NCI-H2171 (cell line): Measurements from ENCODE around the gene CREG1.

Experiments used
- DNase-seq: peaks from one replicate; lab custom pipeline; 2025; lab: John Stamatoyannopoulos, UW

The CREG1 gene

DNA sequence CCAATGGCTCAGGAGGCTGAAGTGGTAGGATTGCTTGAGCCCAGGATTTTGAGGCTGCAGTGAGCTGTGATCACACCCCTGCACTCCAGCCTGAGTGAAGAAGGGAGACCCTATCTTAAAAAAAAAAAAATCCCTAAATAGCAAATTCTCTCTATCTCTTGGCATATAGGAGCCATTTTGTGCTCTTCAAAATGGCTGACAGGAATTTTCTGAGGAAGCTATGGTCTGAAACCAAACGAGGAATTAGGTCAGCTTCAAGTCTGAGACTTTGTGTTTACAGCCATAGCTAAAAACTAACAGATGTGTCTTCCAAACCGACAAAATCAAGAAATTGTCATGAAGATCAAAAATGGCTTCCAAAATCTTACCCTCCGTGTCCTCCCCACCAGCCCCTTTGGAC lies 45.8 kb downstream of the CREG1 start:
- no peak for DNase-seq

DNA sequence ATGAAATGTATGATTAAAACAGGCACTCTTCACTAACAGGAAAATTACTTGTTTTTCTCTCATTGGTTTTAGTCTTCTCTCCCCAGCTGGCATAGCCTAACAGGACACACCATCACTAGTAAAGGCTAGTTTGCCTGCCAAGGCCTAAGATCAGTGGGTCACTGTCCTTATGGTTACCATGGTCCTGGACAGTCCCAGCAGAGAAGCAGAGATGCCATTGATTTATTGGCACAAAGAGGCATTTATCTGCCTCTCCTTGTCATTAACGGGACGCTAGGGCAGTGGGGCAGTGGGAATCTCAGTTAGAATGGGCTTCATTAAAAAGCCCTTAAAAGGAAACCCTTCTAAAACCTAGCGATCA lies 49.1 kb downstream of the CREG1 start:
- DNase-seq = no peak

DNA sequence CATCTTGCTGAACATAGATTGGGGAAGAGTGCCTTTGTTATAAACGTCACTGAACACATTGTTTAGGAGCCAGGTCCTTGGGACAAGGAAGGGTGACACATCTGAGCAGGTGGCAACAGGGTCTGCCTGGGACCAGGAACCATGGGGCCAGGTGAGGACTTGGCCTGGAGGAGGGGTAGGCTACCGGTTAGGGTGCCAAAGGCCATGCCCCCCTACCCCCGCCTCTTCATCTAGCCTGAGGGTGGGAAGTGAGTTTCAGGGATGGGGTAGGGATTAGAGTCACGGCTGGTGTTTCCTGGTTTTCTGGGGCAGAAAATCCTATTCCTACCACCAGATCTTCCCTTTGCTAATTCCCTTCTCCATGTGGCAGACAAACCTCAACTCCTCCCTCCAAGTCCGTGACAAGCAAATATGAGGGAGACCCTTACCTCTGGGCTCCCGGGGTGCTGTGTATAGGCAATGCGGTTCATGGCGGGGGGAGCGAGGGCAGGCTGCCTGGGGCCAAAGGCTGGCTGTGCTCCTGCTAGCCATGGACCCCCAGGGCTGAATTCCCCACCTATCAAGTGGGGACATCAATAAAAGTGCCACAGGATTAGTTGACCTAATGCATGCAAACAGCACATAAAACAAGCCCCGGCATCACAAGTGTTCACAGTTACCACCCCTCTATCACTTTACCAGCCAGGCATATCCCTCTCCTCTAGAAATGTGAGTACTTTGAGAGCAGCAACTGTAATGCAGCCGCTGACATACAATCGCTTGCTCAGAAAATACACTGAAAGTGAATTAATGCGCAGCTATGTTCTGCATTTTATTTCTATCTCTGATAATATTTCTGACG lies 49.7 kb downstream of the CREG1 start:
- no peak for DNase-seq

- DNase-seq = no peak
These were observed 50.7 kb downstream of the CREG1 start for GRCh38 chr1:167502719-167503462.

GRCh38 chr1:167502192-167502551 lies 51.4 kb downstream of the CREG1 start:
- no peak for DNase-seq

- peak; percentile 28 for DNase-seq
These were observed 51.9 kb downstream of the CREG1 start for GRCh38 chr1:167501515-167502191.

GRCh38 chr1:167500283-167500860 lies 53.2 kb downstream of the CREG1 start:
- no peak for DNase-seq

DNA sequence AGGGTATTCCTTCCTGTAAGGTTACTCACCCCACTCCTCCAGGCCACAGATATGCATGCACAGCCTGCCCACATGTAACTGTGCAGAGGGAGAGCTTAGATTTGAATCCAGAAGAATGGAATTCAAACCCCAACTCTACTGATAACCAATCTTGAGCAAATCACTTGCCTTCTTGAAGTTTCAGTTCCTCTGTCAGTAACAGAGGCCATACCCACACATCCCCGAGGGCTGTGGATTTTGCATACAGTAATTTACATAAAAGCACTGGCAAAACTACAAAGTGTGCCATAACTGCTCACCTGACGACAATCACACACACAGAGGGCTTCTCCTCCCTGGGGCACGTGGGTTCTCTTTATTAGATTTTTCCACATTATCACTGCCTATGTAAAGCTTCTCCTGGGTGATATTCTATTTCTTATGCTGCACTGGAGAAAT lies 53.9 kb downstream of the CREG1 start:
- DNase-seq = no peak

DNA sequence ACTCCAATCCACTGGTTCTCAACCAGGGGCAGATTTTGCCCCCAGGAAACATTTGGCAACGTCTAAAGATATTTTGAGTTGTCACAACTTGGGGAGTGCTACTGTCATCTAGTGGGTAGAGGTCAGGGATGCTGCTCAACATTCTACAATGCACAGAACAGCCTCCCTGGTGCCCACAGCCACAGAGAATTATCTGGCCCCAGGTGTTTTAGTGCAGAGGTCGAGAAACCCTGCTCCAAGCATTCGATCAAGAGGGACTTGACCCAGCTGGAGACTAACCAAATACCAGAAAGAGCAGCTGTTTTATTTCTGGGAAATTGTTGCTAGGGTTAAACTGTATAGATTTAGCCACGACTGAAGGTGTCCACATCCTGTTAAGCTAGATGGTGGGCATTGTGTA lies 54.5 kb downstream of the CREG1 start:
- no peak for DNase-seq

GRCh38 chr1:167496797-167497619 lies 56.6 kb downstream of the CREG1 start:
- DNase-seq = no peak

DNA sequence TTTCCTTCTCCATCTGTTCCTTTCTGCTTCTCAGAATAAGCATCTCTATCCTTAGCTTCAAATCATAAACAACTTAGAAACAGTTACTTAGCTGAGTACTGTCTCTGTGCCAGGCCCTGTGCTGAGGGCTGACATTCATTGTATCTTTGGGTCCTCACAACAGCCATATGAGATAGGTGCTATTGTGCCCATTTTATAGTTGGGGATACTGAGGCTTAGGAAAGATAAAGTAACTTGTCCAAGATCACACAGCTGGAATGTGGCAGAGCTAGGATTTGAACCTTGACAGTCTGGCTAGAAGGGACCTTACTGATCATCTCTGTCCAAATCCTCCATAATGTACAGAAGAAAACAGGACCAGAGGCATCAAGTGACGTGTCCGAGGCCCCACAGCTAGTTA lies 60.2 kb downstream of the CREG1 start:
- DNase-seq = no peak

GRCh38 chr1:167492481-167492910 lies 61.1 kb downstream of the CREG1 start:
- no peak for DNase-seq

GRCh38 chr1:167491586-167492461 lies 61.7 kb downstream of the CREG1 start:
- no peak for DNase-seq
